CMK (cell line): ENCODE data around the gene COQ7.

ENCODE experiments used
- DNase-seq: peaks from one replicate; pipeline ENCODE4 v3.0.0-alpha.2; 2010; ENCODE audit warnings: low read depth

COQ7 gene

DNA sequence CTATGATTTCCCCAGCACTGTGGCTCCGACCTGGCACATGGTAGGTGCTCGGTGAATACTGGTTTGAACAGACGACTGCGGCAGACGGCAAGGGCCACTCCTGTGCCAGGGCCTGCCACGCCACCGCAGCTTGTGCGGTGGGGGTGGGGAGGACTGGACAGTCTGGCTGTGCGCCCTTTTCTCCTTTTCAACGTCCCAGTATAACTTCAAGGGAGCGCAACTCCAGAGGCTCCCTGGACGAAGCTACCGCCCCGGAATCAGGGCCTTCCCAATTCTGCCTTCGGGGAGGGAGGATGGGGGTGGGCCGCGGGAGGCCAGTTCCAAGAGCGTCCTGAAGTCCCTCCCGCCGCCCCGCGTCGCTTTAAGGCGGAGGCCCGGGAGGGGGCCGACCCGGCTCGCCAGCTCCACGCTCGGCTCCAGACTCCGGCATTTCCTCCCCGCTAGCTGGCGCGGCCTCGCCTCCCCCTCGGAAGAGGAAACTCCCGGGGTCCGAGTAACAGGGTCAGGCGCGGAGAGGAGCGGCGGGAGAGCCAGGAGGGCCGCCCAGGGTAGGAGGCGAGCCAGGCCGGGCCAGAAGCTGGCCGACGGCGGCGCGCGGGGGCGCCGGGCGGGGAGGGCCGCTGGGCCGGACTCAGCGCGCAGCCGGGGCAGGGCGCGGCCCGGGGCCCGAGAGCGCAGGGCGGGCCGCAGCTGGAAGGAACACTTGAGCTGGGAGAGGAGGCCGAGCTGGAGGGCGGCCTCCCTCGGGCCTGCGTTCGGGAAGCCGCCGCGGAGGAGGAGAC is 46.4 kb downstream of the COQ7 start, which contains the start of gene ITPRIPL2:
TSS of gene ITPRIPL2 (plus strand) at position 388 of the 782 bp plus-strand sequence. CDS start 498 bp downstream, outside the sequence.
- DNase-seq, result no peak

DNA sequence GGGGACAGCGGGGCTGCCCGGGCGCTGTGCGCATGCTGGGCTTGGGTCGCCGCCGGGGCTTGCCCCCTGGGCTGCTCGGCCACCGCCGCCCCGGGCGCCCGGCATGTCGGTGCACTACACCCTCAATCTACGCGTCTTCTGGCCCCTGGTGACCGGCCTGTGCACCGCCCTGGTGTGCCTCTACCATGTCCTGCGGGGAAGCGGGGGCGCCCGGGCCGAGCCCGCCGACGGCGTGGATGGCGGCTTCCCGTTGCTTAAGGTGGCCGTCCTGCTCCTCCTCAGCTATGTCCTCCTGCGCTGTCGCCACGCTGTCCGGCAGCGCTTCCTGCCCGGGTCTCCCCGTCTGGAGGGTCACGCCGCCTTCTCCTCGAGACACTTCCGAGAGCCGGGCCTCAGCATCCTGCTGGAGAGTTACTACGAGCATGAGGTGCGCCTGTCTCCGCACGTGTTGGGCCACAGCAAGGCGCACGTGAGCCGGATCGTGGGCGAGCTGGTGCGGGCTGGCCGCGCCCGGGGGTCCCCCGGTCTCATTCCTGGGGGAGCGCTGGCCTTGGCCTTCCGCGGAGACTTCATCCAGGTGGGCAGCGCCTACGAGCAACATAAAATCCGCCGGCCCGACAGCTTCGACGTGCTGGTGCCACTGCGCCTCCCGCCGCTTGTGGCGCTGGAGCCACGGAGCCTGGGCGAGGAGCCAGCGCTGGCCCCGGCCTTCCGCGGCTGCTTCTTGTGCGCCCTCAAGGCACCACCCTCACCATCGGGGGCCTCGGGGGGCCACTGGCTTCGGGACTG is 47.1 kb downstream of the COQ7 start:
- no peak for DNase-seq

DNA sequence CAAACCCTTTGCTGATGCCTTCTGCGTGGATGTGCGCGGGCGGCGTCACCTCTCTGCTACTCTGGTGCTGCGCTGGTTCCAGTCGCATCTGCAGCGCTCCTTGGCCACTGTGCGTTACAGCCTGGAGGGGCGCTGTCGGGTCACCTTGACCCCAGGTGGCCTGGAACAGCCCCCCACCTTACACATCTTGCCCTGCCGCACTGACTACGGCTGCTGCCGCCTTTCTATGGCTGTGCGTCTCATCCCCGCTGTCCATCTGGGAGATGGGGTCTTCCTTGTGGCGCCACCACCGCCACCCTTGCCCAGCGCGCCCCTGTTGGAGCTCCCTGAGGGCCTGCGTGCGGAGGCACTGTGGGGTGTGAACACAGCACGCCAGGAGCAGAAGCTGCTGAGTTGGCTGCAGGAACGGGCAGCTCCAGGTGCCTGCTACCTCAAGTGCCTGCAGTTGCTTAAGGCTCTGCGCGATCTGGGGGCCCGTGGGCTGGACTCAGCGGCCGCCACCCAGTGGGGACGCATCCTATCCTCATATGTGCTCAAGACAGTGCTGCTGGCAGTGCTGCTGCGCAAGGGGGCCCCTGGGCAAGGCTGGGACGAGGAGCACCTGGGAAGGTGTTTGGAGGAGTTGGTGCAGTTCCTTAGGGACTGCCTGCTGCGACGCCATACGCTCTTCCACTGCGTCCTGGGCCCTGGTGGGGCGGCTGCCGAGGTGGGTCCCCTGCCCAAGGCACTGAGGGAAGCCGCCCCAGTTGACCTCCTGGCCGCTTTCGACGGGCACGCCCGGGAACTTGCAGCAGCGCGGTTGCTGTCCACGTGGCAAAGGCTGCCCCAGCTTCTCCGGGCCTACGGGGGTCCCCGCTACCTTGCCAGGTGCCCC is 48.0 kb downstream of the COQ7 start:
- no peak for DNase-seq

DNA sequence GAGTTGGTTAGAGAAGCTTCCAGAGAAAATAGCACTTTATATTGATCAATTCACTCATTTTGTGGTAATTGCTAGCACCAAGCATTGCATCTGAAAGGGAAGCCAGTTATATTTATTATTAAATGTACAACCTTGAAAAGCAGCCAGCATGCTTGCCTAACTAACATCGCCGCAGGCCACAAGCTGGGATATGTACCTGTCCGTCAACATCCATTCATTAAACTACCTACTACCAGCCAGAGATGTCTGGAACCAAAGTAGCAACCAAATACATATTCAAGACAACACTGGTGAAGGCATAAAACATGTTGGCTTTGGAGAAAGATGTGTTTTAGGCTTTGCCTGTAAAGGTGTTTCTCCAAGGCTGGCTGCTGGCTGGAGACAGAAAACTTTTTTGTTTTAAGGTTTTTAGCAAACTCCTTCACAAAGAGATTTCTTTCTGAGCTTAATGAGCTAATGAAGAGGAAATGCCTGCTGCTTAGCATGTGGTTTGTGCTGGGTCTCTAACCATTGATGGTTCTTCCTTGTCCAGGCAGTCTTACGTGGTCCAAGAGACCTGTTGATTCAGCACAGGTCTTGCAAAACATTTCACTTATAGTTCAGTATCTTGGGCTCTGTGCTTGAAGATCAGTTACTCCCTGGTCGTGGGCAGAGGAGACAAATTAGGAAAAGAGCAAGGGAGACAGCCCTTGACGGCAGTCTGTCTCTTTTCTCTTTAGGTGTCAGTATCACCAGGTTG is 49.5 kb downstream of the COQ7 start:
- DNase-seq, result no peak

DNA sequence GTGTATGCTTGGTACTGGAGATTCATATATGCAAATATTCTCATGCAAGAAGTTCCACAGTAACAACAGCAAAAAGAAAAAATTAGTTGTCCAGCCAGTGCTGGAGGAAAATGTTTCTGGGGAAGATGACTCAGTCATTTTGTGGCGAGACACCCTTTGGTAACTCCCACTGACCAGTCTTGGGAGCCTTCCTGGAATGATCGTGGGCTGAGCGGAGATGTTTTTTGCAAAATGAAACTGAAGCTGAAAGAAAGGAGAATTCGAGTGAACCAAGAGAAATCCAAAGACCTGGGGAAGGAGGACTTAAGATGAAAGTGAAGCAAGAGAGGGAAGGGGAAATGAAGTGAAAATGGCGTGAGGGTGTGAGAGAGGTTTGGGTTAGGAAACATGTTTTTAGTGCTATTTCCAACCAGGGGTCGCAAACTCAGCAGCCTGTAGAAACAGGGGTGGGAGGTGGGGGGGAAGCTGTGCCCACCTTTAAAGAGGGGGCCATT is 51.6 kb downstream of the COQ7 start:
- no peak for DNase-seq

DNA sequence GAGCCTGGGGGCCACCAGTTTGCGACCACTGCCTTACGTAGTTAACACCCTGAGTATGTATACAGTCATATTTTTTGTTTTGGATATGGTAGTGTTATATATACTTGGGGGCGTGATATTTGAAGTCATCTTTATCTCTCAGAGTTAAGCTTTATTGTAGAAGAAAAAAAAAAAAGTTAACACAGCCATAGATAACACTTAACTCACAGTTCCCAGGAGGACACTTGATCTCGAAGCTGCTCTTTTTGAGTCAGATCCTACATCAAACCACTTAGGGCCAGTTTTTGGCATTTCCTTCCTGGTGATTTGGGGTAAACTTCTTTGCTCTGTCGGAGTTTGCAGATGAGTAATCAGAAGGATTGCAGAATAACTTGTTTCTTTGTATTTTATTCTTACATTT is 52.1 kb downstream of the COQ7 start:
- DNase-seq, result no peak

DNA sequence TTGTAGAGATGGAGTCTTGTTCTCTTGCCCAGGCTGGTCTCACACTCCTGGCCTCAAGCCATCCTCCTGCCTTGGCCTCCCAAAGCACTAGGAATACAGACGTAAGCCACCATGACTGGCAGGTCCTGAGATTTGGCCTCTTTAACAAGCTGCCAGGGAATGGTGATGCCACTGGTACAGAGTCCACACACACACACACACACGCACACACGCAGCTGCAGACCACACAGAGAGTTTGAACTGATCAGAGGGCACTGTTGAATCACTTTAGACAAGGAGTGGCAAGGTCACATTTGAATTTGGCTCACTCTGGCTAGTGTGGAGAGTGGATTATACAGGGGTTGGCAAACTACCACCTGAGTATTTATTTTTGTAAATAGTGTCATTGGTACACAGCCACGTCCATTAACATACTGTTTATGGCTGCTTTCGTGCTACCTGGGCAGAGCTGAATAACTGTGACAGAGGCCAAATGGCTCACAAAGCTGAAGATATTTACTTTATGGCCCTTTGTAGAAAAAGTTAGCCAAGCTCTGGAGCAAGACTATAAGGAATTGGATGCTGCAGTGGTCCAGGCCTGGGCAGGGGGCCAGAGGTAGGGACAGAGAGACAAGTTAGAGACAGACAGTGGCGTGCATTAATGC is 56.2 kb downstream of the COQ7 start:
- DNase-seq, result no peak

DNA sequence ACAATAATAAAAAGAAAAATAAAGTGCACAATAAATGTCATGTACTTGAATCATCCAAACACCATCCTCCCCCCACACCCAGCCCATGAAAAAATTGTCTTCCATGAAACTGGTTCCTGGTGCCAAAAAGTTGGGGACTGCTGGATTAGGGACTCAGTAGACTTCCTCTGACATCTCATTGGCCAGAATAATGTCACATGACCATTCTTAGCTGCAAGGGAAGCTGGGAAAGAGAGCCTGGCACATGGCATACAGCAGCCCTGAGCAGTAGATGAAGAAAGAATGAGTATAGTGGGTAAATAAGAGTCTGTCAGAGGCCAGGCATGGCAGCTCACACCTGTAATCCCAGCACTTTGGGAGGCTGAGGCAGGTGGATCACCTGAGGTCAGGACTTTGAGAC is 58.9 kb downstream of the COQ7 start:
- no peak for DNase-seq

DNA sequence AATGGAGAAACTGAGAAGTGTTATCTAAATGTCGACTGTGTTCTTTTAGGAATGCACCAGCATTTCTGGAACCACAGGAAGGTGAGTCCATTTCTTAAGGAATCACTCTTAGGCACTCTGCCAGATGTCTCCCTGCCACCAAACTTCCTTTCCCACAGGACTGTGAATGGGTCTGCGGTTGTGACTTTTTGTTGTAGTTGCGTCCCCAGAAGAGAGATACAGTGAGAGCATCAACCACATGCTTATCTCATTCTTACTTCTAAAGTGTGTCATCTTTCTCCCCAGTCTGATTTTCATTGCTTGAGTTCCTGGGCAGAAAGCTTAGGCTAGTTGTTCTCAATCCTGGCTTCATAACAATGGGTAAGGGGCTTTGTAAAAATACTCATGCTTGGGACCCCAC is 59.8 kb downstream of the COQ7 start:
- DNase-seq, result no peak

DNA sequence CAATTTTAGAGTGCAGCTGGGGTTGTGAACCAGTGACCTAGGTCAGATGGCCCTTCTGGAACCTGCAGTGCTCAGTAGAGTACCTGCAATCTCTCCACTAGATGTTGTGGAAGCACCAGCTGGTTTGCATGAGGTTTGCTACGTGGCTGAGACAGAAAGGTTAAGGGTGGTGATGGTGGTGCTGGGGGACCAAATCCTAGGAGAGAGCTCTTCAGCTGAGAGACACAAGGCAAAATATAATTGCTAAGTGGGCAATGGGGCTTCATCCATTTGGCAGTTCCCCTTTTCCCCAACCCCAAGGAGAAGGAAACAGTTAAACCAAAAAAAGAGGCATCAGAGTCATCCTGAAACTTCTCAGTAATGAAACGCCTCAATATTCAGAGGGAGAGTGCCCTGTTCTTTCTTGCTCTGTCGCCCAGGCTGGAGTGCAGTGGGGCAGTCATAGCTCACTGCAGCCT is 60.3 kb downstream of the COQ7 start:
- no peak for DNase-seq

DNA sequence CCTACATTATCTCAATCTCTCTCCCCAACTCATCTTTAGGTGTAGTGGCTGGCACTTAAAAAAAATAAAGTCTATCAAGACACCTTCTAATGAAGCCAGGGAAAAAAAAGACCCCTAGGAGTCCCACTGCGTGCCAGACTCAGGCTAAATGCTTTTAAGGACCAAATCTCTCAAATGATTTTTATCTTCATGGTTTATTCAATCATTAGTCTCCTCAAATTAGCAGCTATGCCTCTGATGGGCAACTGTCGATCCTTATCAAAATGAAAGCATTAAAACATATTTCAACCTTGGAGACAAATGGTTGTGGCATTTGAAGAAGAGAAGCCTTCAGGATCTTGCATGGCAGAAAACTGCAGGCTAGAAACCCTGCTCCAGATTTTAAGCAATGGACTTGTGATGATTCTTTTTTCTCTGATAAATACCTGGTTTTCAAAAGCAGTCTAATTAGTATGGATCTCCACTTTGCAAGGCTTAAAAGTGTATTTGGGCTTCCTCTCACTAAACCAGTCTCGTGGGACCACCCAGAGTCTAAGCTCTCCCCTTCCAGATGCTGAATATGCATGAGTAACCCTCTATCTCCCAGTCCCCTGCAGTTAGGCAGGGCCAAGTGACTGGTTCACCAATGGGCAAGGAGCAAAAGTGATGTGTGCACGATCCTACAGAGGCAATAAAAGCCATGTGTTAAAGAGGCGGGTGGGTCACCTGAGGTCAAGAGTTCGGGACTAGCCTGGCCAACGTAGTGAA is 61.2 kb downstream of the COQ7 start:
- no peak for DNase-seq
